Measurements from ENCODE around the gene LGMN.

The LGMN gene

GRCh38 chr14:92726135-92726932 is 22.1 kb downstream of the LGMN start:
- DNase-seq (ENCODE audit: low read depth) = peak; percentile 94

DNA sequence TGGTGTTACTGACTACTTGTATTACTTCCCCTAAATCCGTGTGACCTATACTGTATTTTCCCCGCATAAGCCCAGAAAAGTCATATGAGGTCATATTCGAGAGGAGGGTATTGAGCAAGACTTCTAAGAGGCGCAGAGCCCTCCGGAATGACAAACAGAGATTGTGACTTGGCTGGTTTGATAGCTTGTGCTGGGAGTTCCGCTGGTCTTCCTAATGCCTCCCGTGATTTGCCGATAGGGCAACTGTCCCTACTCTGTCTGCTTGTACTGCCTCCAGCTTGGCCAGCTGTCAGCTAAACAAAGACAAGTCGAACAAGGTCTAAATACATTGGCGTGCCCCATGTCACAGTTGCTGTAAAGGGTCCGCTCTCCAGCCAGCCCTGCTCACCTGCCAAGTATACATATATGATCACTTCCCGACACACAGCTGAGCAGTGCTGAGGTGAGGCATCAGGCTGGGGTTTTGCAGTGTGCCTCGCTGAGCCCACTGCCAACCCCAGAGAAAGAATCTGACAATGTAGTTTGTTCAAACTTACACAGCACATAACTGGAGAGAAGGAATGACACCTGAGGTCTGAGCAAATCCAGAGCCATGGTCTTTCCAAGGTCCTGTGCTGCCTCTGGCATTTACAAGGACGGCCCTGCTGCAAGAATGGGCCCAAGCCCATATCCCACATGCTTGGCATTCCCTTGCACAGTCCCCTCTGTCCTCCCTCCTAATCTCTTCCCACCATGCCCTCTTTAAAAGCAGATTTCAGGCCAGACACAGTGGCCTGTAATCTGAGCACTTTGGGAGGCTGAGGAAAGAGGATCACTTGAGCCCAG is 23.7 kb downstream of the LGMN start:
- DNase-seq (ENCODE audit: low read depth) = no peak

DNA sequence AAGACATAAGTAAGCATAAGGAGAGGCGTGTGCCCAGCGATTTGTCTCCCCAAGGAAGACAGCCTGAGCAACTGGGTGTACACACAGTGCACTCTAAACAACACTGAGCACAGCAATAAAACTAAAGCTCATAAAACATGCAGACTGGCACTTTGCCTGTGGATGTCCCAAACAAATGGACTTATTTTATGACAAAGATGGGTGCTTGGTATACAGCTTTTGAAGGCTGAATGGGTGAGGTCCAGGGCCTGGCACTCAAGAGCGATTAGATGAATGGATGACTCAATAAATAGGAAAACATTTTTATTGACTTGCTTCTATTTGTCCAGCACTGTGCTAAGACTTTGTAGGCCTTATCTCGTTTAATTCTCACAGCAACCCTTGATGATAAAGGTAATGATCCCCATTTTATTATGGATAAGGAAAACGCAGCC is 28.5 kb downstream of the LGMN start:
- DNase-seq (ENCODE audit: low read depth) = peak; percentile 64

DNA sequence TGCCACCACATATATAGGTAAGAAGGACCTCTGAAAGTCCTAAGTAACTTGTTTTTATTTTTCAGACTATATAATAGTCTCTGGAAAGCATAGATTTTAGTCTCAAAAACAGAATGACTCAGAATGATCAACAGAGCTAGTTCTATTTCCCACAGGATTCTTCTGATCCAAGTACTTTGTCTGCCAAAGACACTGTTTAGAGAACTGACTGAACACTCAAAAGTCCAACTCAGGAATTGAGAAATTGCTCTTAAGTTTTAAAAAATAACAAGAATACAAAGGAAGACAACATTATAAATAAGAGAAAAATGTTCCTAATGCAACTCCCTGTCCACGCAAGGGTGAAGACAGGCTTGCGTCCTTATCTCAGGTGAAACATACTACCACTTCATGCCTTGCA is 29.0 kb downstream of the LGMN start:
- peak; percentile 49 for DNase-seq (ENCODE audit: low read depth)

- DNase-seq (ENCODE audit: low read depth) = peak; percentile 78
These were observed 29.8 kb downstream of the LGMN start for GRCh38 chr14:92718664-92719063.

GRCh38 chr14:92717571-92718042 is 30.8 kb downstream of the LGMN start:
- no peak for DNase-seq (ENCODE audit: low read depth)

DNA sequence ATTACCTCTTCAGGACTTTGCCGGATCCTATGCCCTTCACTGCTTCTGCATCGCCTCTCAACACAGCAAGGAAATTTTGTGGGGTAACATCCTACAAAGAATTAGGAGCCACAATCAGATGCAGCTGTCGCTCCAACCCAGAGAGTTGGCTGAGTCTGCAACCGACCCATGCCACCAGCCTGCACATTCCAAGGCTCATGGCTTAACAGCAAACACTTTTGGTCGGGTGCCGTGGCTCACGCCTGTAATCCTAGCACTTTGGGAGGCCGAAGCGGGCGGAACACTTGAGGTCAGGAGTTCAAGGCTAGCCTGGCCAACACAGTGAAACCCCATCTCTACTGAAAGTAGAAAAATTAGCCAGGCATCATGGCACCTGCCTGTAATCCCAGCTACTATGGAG is 32.3 kb downstream of the LGMN start:
- no peak for DNase-seq (ENCODE audit: low read depth)

- DNase-seq (ENCODE audit: low read depth) = peak; percentile 74
These were observed 33.6 kb downstream of the LGMN start for GRCh38 chr14:92714739-92715307.

DNA sequence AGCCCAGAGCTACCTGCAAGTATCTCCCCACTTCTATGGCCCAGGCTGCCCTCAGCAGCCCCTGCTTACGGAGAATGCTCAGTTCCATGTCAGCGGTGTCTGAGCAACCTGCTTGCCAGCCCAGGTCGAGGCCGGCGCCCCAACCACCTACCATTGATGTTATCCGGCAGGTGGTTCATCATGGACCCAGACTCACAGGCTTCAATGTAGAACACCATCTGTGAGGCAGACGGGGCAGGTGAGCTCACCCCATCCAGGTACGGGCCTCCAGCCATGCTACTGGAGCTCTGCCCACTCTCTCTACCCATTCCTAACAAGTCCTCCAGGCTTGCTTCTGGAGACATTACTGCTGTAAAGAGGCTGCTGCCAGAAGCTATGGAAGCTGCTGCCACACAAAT is 35.8 kb downstream of the LGMN start:
- no peak for DNase-seq (ENCODE audit: low read depth)

GRCh38 chr14:92711976-92712653 is 36.3 kb downstream of the LGMN start:
- DNase-seq (ENCODE audit: low read depth) = no peak

DNA sequence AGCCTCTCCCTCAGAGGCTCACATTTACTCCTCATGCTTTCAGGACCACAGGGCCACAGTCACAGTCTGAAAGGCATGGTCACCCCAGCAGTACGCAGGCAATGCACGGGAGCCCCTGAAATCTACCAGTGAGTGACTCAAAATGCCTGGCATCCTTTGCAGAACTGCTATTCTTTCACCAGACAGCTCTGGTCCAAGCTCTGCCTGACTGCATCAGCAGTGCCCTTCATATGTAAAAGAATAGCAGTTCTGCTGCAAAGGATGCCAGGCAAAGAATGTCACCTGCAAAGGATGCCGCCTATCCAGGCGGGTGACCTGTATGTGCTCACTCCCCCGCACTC is 38.5 kb downstream of the LGMN start:
- no peak for DNase-seq (ENCODE audit: low read depth)

DNA sequence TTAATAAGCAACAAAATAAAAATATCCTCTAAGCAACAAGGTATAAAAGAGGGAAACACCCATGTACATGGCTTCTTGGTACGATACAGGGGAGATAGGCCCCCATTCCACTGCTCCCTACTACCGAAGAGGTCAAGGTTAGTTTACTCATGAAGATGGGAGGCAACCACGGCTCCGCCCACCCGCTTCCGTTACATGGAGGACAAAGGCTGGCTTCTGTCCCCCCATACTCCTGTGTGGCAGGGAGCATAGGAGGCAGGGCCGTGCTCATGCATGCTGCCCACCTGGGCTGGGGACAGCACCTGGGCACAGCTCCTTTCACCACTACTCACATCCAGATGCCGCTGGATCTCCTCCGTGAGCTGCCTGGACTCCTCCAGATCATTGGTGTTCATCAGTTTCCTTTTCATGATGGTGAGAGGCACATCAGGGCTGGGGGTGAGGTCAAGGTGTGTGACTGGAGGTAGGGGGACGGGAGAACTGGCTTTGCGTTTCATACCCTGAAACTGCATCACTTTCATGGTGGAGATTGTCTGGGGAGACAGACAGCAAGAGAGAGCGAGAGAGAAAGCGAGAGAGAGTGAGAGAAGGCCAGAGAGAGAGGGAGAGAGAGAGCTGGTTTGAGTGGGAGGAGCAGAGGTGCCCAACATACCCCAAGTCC is 39.0 kb downstream of the LGMN start:
- DNase-seq (ENCODE audit: low read depth) = no peak

- DNase-seq (ENCODE audit: low read depth) = no peak
These were observed 42.0 kb downstream of the LGMN start for GRCh38 chr14:92706386-92706785.

GRCh38 chr14:92704821-92705220 is 43.6 kb downstream of the LGMN start:
- no peak for DNase-seq (ENCODE audit: low read depth)

DNA sequence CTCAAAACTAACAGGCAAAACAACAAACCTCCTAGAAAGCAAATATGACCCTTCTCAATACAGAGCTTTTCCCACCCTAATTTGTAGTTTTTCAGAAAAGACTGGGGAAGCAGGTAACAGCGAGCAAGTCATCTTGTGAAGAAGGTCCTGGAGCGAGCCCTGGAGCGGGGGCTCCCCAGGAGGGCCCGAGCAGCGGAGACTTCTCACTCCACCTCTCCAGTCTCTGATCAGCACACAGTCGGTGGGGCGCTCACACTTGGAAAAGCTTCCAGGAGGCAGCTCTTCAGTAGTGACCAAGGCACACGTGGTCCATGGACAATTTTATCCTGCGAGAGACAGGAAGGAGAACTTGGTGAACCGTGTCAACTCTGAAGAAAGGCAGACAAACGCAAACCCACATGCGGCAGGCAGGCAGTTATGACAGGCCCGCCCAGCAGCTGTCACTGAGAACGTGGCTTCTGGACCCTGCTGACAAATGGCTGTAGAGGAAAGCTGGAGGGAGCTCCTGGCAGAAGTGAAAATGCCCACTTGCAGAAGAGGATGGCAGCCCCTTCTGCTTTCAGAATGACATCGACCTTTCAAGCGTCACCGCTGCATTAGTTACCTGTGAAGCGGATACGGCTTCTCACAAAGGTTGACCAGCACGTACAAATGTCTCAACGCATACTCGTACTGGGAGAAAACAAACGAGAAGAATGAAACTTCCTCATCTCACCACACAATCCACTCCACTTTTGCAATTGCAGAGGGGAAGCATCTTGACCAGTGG is 44.2 kb downstream of the LGMN start:
- DNase-seq (ENCODE audit: low read depth) = no peak

GRCh38 chr14:92703516-92703915 is 44.9 kb downstream of the LGMN start:
- no peak for DNase-seq (ENCODE audit: low read depth)

GRCh38 chr14:92702441-92702918 is 45.9 kb downstream of the LGMN start:
- DNase-seq (ENCODE audit: low read depth) = no peak

DNA sequence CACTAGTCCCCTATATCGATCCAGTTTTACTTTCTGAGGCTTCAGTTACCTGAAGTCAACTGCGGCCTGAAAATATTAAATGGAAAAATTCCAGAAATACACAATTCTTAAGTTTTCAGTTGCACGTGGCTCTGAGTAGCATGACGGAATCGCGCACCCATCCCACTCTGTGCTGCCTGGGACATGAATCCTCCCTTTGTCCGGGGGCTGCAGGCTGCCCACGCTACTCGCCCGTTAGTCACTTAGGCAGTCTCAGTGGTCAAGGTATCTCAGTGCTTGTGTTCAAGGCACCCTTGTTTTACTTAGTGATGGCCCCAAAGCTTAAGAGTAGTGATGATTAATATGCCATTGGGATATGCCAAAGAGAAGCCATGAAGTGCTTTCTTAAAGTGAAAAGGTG is 46.6 kb downstream of the LGMN start:
- DNase-seq (ENCODE audit: low read depth) = no peak

GRCh38 chr14:92698393-92698792 is 50.0 kb downstream of the LGMN start:
- no peak for DNase-seq (ENCODE audit: low read depth)

GRCh38 chr14:92696366-92696765 is 52.1 kb downstream of the LGMN start:
- no peak for DNase-seq (ENCODE audit: low read depth)

DNA sequence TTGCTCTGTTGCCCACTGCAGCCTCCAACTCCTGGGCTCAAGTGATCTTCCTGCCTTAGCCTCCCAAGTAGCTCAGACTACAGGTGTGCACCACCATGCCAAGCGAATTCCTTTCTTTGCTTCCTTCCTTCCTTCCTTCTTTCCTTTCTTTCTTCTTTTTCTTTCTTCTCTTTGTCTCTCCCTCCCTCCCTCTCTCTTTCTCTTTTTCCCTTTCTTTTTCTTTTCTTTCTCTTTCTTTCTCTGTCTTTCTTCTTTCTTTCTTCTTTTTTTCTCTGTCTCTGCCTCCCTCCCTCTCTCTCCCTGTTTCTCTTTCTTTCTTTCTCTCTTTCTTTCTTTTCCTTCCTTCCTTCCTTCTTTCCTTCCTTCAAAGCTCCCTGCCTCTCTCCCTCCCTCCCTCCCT is 52.9 kb downstream of the LGMN start:
- no peak for DNase-seq (ENCODE audit: low read depth)
